Dedifferentiated amniotic fluid mesenchymal stem cell (primary cell): ENCODE measurements around the gene TK1.
"Not testable (repeated sequence)": the region's sequence is repeated elsewhere in the genome, so short reads cannot be mapped to it uniquely, and the experiment has no call there.

Experiments used
- DNase-seq: peaks from one replicate; pipeline ENCODE4 v3.0.0-alpha.2; 2016; ENCODE audit errors: extremely low spot score

Gene TK1

GRCh38 chr17:78186692-78187595 is at the start of gene TK1, which contains the start of gene AFMID:
TSS of gene TK1 (minus strand) at chr17:78187052. CDS start at chr17:78186994, 58 bp downstream.
TSS of gene AFMID (plus strand) at chr17:78187362. CDS start at chr17:78187371, 9 bp downstream.
- DNase-seq: peak; percentile 95

DNA sequence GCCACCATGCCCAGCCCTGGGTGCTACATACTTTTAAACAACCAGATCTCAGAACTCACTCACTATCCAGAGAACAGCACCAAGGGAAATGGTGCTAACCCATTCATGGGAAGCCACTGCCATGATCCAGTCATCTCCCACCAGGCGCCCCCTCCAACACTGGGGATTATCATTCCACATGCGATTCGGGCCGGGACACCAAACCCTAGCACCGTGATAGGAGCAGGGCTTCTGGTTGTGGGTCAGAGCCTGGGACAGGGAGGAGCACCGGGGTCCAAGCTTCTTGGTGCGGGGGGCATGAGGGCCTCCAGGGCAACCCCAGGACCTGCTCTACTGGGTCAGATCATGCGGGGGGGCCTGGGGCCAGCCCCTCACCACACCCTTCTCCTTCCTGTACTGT is 49.0 kb upstream of the TK1 start:
- no peak for DNase-seq

DNA sequence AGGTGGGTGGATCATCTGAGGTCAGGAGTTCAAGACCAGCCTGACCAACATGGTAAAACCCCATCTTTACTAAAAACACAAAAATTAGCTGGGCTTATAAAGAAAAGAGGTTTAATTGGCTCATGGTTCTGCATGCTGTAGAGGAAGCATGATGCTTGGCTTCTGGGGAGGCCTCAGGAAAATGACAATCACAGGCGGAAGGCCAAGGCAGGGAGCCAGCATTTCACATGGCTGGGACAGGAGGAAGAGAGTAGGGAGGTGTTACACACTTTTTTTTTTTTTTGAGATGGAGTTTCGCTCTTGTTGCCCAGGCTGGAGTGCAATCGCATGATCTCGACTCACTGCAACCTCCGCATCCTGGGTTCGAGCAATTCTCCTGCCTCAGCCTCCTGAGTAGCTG is 48.2 kb upstream of the TK1 start:
- DNase-seq: not testable (repeated sequence)

- no peak for DNase-seq
Measured at GRCh38 chr17:78234261-78234865, 47.5 kb upstream of the TK1 start.

GRCh38 chr17:78233678-78234077 is 46.8 kb upstream of the TK1 start:
- no peak for DNase-seq

- DNase-seq: no peak
Measured at GRCh38 chr17:78232859-78233173, 46.0 kb upstream of the TK1 start.

DNA sequence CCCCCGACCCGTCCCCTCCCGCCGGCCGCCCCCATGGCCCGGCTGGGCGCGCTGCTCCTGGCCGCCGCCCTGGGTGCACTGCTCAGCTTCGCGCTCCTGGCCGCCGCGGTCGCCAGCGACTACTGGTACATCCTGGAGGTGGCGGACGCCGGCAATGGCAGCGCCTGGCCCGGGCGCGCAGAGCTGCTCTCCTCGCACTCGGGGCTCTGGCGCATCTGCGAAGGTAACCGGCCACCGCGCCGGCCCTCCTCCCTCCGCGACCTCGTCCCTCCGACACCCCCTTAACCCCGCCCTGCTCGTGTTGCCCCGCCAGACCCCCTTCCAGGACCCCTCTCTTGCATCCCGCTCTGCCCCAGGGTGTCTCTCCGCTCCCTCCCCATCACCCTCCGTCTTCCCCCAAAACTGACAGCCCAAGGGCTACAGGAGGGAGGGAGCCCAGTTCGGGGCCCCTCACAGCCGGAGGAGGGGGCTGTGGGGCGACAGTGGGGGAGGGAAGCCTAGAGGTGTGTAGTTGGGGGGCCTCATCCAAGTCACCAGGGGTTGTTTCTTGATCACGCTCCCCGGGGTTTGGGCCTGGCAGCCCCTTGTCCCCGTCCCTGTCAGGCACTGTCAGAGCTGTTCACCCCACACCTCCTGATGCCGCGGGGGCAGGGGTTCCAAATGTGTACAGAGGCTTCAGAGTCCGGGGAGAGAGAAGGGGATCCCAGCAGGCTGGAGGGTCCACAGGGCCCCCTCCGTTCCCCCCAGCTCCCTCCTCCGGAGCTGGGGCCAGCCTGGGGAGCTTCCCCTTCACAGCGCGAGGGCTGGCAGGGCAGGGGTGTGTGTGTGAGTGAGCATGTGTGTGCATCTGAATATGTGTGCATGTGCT is 45.4 kb upstream of the TK1 start:
- DNase-seq: no peak

DNA sequence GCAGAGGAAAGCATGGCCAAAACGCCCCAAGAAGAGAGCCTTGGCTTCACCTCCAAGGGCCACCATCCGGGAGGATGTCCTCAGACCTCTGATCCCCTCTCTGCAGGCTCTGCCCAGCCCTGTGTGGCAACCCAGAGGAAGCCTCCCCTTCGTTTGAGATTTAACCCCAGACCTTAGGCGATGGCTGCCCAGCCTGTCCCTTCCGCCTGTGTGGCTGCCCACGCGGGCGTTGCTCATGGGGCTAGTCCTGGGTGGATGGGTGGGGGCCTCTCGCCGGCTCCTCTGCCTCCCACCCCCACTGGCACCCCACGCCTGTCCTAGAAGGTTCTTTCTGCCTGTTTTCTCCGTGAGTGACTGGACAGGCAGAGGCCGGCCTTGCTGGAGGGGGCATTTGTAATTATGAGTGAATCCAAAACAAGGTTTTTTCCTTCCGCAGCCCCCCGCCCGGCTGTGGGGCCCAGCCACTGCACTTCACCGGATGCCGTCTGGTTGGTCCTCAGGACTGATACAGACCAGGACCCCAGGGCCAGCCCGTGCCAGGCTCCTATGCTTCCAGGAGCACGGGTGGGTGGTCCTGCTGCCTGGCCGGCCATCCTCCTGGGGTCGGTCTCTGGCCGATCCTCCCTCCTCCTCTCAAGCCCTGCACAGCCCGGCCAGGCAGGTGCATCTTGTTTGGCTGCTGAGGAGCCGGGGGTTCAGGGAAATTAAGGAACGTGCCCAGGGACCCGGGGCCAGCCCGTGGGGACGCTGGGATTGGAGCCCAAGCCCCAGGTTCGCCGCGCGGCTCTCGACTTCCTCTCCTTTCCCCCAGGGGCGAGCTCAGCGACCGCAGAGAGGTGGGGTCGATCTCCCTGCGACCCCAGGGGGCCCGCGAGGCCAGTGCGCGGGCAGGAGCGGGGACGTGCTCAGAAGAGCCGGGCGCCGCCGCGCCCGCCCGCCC is 44.4 kb upstream of the TK1 start, which contains the start of gene TMEM235:
TMEM235 (plus strand) TSS at position 636 of the 940 bp plus-strand sequence. CDS start 393 bp downstream, outside the sequence.
- DNase-seq: no peak

DNA sequence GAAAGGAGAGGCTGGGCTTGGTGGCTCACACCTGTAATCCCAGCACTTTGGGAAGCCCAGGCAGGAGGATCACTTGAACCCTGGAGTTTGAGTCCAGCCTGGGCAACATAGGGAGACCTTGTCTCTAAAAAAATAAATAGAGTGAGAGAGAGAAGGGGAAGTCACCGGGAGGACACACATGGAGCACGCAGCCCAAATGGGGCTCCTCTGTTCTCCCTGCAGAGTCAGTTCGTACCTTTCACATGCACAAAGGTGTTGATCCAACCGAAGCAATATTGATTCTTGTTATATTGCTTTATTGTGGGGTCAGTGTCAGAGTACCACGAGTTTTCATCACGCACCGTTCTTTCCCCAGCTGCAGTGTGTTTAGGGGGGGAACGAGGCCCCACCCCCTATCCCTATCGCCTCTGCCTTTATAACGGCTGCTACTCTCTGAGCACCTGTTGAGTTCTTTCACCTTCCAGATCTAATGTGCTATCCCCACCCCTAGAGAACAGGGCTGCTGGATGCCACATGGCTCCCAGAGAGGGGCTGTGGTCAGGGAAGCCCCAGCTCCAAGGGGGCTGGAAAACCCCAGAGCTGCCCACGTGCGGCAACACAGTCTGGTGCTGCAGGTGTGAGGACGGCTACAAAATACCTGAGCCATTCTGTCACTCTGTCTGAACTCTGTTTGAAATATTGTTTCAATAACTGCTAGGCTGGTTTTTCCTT is 43.6 kb upstream of the TK1 start:
- no peak for DNase-seq

DNA sequence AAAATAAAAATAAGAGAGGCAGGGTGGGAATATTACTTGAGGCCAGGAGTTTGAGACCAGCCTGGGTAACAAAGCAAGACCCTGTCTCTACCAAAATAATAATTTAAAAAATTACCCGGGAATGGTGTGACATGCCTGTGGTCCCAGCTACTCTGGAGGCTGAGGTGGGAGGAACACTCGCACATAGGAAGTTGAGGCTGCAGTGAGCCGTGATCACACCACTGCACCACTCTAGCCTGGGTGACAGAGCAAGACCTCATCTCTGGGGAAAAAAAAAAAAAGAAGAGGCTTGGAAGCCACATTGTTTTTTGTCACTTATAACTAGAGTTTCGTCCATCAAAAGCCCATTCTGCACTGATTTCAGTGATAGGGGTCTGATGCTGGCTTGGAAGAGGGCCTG is 41.3 kb upstream of the TK1 start:
- DNase-seq: no peak

DNA sequence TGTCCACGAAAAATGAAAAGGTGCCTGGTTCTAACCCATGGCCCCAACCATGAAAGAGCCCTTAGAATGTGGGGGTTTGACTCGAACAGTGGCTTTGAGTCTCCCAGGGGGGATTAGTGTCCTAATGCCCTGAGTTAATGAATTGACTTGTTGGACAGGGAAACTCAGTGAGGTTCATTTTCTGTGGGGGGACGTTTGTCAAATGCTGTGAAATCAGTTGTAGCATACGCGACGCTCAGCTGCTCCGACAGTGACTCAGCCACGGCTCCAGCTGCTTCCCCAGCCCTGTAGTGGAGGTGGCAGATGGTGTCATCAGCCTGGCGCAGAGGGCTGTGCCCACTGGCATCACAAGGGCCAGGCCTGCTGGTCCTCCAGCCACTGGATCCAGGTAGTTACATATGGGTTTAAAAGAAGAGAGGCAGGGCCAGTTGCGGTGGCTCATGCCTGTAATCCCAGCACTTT is 40.6 kb upstream of the TK1 start:
- DNase-seq: no peak

DNA sequence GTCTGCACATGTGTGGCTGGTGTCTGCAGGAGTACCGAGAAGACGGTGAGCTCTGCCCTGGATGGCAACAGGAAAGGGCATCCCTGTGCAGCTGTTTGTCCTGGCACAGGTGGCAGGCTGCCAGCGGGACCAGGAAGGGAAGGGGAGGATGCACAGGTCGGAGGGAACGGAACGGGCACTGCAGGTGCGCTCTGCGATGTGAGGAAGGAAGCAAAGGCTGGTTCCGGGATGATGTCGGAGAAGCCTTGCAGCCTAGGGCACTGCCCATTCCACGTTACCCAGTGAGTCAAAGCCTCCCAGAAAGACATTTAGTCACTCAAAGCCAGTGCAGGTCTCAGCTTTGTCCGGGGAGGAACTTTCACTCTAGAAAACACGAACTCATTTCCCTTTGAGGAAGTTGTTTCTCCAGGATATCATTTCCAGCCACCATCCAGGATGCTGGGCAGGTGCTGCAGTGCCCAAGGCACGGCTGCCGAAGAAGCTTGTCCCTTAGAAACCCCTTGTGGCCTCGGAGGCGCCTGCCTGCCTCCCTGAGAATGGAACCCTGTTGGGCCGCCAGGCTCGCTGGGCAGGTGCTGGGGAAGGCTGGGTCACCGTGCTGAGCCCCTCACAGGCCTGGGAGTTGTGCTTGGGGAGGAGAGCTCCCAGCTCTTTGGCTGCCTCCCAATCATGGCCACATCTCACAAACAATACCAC is 40.1 kb upstream of the TK1 start:
- DNase-seq: no peak

GRCh38 chr17:78226055-78226758 is 39.4 kb upstream of the TK1 start:
- no peak for DNase-seq

- no peak for DNase-seq
Measured at GRCh38 chr17:78225088-78225865, 38.4 kb upstream of the TK1 start.

GRCh38 chr17:78224231-78225087 is 37.6 kb upstream of the TK1 start:
- no peak for DNase-seq

- DNase-seq: no peak
Measured at GRCh38 chr17:78223765-78224164, 36.9 kb upstream of the TK1 start.

DNA sequence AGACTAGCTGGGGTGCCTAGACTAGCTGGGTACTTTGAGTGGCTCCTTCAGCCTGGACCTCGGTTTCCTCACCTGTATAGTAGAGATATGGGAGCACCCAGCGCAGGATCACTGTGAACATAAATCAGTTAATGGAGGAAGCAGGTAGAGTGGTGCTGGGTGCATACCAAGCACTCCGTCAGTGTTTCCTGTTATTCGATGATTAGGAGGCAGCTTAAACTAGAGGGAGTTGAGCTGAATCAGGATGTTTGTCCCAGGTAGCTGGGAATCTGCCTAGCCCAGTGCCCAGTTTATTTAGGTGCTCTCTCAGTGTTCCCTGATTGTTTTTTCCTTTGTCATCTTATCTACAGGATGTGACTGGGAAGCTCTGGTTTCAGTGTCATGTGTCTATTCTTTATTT is 36.2 kb upstream of the TK1 start:
- no peak for DNase-seq
